ENCODE results near the gene PPP2R1A.

The PPP2R1A gene

GRCh38 chr19:52148256-52148655, 41.6 kb upstream of the PPP2R1A start:
- H3K27me3 ChIP-seq (replicated peaks; ENCODE audit: insufficient read depth, low read length), result no peaks in the 10 kb centered on the region
- no peaks in the 10 kb centered on the region for H3K9me3 ChIP-seq (replicated peaks; ENCODE audit: insufficient read depth, low read length)
- H4K20me1 ChIP-seq (ENCODE audit: insufficient read depth, low read length), result no peaks in the 10 kb centered on the region
- H3K36me3 ChIP-seq (replicated peaks; ENCODE audit: insufficient read depth, low read length), result no peaks in the 10 kb centered on the region
- TF ChIP-seq EZH2 (optimal IDR thresholded peaks at IDR 0.05; ENCODE audit: low read depth, low read length) (no peak), EZH2phosphoT487 (IDR thresholded peaks at IDR 0.05; ENCODE audit: low read length) (no peak), CTCF (IDR thresholded peaks at IDR 0.05; ENCODE audit: low read length) (no peak)
- H3K9me2 ChIP-seq (replicated peaks; ENCODE audit: insufficient read depth, low read length), result no peaks in the 10 kb centered on the region
- H2AFZ ChIP-seq (ENCODE audit: low read length), result no peak overlapping the region
- H3K4me2 ChIP-seq (ENCODE audit: low read depth, low read length), result no peak overlapping the region
- no peak overlapping the region for H3K27ac ChIP-seq (ENCODE audit: low read length)
- H3F3A ChIP-seq (ENCODE audit: insufficient read depth, low read length), result no peaks in the 10 kb centered on the region
- H3K79me2 ChIP-seq (ENCODE audit: low read length), result no peaks in the 10 kb centered on the region
- DNase-seq, result no peak
- H3K9ac ChIP-seq (ENCODE audit: low read length), result no peak overlapping the region
- H3K4me1 ChIP-seq (ENCODE audit: low read length), result no peaks in the 10 kb centered on the region
- no peak overlapping the region for H3K4me3 ChIP-seq (ENCODE audit: low read length)

- no peak for DNase-seq
- H2AFZ ChIP-seq (ENCODE audit: low read length), result no peak overlapping the region
- H4K20me1 ChIP-seq (ENCODE audit: insufficient read depth, low read length), result no peaks in the 10 kb centered on the region
- H3K27me3 ChIP-seq (replicated peaks; ENCODE audit: insufficient read depth, low read length), result no peaks in the 10 kb centered on the region
- no peak overlapping the region for H3K9ac ChIP-seq (ENCODE audit: low read length)
- H3F3A ChIP-seq (ENCODE audit: insufficient read depth, low read length), result no peaks in the 10 kb centered on the region
- H3K9me3 ChIP-seq (replicated peaks; ENCODE audit: insufficient read depth, low read length), result 0 out of 2 replicates have a peak, but pooled peaks cover 4% of the 10 kb centered on the region
- no peak overlapping the region for H3K4me2 ChIP-seq (ENCODE audit: low read depth, low read length)
- TF ChIP-seq CTCF (IDR thresholded peaks at IDR 0.05; ENCODE audit: low read length), result no peak
- TF ChIP-seq EZH2phosphoT487 (IDR thresholded peaks at IDR 0.05; ENCODE audit: low read length), result no peak
- TF ChIP-seq EZH2 (optimal IDR thresholded peaks at IDR 0.05; ENCODE audit: low read depth, low read length), result no peak
- H3K4me1 ChIP-seq (ENCODE audit: low read length), result no peaks in the 10 kb centered on the region
- no peak overlapping the region for H3K4me3 ChIP-seq (ENCODE audit: low read length)
- no peaks in the 10 kb centered on the region for H3K9me2 ChIP-seq (replicated peaks; ENCODE audit: insufficient read depth, low read length)
- H3K27ac ChIP-seq (ENCODE audit: low read length), result no peak overlapping the region
- H3K79me2 ChIP-seq (ENCODE audit: low read length), result no peaks in the 10 kb centered on the region
- no peaks in the 10 kb centered on the region for H3K36me3 ChIP-seq (replicated peaks; ENCODE audit: insufficient read depth, low read length)
Measured at GRCh38 chr19:52155596-52156359, 34.1 kb upstream of the PPP2R1A start.

GRCh38 chr19:52170304-52170703, 19.5 kb upstream of the PPP2R1A start:
- no peak for TF ChIP-seq CTCF (IDR thresholded peaks at IDR 0.05; ENCODE audit: low read length)
- no peak for TF ChIP-seq EZH2phosphoT487 (IDR thresholded peaks at IDR 0.05; ENCODE audit: low read length)
- no peak for TF ChIP-seq EZH2 (optimal IDR thresholded peaks at IDR 0.05; ENCODE audit: low read depth, low read length)
- DNase-seq, result no peak
- no peak overlapping the region for H3K9ac ChIP-seq (ENCODE audit: low read length)

More at GRCh38 chr19:52170304-52170703, 19.5 kb upstream of the PPP2R1A start:
- no peaks in the 10 kb centered on the region for H3K79me2 ChIP-seq (ENCODE audit: low read length)
- no peaks in the 10 kb centered on the region for H3K27me3 ChIP-seq (replicated peaks; ENCODE audit: insufficient read depth, low read length)
- no peak overlapping the region for H3K4me3 ChIP-seq (ENCODE audit: low read length)
- H3K9me2 ChIP-seq (replicated peaks; ENCODE audit: insufficient read depth, low read length), result no peaks in the 10 kb centered on the region
- no peaks in the 10 kb centered on the region for H3F3A ChIP-seq (ENCODE audit: insufficient read depth, low read length)
- peak overlapping the region; percentile 35; the same call in 1 of the 2 replicates for H3K4me2 ChIP-seq (ENCODE audit: low read depth, low read length)
- H2AFZ ChIP-seq (ENCODE audit: low read length), result no peak overlapping the region; the same call in 1 of the 2 replicates
- H3K4me1 ChIP-seq (ENCODE audit: low read length), result no peaks in the 10 kb centered on the region
- no peaks in the 10 kb centered on the region for H4K20me1 ChIP-seq (ENCODE audit: insufficient read depth, low read length)
- no peaks in the 10 kb centered on the region; the same call in 1 of the 2 replicates for H3K36me3 ChIP-seq (replicated peaks; ENCODE audit: insufficient read depth, low read length)
- no peaks in the 10 kb centered on the region for H3K9me3 ChIP-seq (replicated peaks; ENCODE audit: insufficient read depth, low read length)
- H3K27ac ChIP-seq (ENCODE audit: low read length), result no peak overlapping the region
